Measurements from ENCODE around the gene CSNK1G1.
"Not testable (repeated sequence)": the region's sequence is repeated elsewhere in the genome, so short reads cannot be mapped to it uniquely, and the experiment has no call there.

Gene CSNK1G1

DNA sequence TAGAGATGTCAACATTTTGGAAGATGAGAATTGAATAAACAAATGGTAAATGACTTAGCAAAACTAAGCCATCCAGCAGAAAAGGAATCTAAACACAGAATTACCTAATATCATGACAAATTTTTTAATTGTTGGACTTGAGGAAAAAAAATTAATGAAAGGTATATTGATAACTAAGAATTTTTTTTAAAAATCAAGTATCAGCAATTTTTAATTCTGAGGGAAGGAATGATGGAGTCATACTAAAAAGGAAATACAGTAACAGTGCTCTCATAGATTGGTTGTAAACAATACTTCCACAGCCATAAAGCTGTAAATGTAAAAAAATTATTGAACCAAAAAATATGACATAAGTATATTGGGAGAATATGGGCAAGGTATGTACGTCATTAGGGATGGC, 68.0 kb downstream of the CSNK1G1 start:
- no peak for DNase-seq (ENCODE audit: low read depth)

- DNase-seq (ENCODE audit: low read depth) = no peak
These were observed 69.5 kb downstream of the CSNK1G1 start for GRCh38 chr15:64286473-64286872.

GRCh38 chr15:64285871-64286270, 70.1 kb downstream of the CSNK1G1 start:
- no peak for DNase-seq (ENCODE audit: low read depth)

- DNase-seq (ENCODE audit: low read depth) = no peak
These were observed 70.8 kb downstream of the CSNK1G1 start for GRCh38 chr15:64285150-64285549.

DNA sequence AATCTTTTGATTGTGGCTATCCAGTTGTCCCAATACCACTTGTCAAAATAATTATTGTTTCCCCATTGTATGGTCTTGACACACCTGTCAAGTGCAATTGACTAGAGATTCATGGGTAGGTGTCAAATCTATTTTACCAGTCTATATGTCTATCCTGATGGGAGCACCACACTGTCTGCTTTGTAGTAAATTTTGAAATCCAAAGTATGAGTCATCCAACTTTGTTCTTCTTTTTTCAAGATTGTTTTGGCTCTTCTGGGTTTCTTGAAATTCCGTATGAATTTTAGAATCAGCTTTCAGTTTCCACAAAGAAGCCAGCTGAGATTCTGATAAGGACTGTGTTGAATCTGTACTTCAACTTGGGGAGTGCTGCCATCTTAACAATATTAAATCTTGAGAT, 71.9 kb downstream of the CSNK1G1 start:
- DNase-seq (ENCODE audit: low read depth) = peak; percentile 19

GRCh38 chr15:64282701-64283100, 73.3 kb downstream of the CSNK1G1 start:
- DNase-seq (ENCODE audit: low read depth) = no peak

DNA sequence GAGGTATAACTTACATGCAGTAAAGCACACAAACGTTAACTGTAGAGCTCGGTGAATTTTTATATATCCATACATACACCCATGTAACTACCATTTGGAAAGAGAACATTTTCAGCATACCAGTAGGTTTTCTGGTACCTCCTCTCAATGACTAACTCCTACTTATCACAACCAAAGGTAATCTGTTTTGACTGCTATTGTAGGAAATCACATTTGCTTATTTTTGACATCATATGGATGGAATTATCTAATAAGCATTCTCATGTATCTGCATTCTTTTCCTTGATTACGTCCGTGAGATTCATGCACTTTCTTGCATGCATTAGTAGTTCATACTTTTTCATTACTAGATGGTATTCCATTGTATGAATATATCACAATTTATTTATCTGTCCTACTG, 76.8 kb downstream of the CSNK1G1 start:
- DNase-seq (ENCODE audit: low read depth) = no peak

DNA sequence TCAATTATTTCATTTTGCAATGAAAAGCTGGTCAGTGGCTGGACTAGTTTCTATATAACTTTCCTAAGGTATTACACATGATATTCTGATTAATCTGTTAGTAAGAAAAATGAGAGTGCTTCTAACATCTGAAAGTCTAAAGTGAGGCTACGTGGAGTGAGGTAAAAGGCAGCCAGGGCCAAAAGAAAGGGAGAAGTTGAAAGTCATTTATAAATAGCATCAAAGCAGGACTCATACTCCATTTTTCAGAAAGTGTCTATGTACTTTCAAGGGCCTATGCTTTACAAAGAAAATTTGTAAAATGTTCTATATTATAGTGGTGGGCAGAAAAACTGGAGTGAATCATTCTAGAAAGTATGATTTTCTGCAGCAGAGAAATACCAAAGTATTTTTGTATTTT, 80.0 kb downstream of the CSNK1G1 start:
- no peak for DNase-seq (ENCODE audit: low read depth)

DNA sequence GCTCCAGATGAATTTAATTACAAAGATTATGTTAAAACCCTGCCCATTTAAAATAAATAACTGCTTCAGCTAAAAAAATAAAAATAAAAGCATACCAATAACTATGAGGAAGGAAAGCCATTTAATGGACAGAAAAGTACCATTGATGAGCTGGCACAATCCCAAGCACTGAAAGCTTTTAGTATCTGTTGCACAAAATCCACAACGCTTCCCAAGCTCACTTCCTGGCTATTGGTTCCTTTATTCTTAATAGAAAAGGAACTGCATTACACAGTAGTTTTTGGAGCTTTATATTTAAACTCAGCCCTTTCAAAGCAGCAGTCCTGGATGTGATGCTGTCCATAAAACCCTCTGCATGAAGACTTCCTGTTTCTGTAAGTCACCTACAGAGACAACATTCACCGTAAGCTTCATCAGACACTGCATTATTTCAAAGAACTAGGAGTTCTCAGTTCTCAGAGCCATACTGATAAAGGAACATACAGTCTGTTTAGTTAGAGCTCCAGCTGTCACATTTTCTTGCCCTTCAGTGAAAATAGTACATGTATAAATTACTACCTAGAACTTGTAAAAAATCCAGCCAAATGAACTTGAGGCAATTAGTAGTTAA, 81.5 kb downstream of the CSNK1G1 start:
- no peak for DNase-seq (ENCODE audit: low read depth)

DNA sequence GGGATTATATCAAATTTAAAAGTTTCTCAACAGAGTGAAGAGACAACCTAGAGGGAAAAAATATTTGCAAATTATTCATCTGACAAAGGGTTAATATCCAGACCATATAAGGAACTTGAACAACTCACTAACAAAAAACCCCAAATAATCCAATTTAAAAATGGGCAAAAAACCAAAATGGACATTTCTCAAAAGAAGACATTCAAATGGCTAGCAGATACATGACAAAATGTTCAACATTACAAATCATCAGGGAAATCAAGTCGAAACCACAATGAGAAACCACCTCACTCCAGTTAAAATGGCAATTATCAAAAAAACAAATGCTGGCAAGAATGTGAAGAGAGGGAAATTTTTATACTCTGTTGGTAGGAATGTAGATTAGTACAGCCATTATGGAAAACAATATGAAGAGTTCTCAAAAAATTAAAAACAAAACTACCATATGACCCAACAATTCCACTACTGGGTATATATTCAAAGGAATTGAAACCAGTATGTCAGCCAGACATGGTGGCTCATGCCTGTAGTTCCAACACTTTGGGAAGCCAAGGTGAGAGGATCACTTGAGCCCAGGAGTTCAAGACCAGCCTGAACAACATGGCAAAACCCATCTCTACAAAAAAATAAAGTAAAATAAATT, 88.5 kb downstream of the CSNK1G1 start:
- DNase-seq (ENCODE audit: low read depth) = no peak

- DNase-seq (ENCODE audit: low read depth) = not testable (repeated sequence)
These were observed 90.8 kb downstream of the CSNK1G1 start for GRCh38 chr15:64265188-64265587.

DNA sequence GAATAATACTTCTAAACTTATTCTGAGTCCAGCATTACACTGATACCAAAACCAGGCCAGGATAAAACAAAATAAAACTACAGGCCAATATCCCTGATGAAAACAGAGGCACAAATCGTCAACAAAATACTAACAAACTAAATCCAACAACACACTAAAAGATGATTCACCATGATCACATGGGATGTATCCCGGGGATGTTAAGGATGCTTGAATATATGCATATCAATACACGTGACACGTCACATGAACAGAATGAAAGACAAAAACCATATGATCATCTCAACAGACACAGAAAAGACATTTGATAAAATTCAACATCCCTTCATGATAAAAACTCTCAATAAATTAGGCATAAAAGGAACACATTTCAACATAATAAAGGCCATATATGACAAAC, 91.5 kb downstream of the CSNK1G1 start:
- no peak for DNase-seq (ENCODE audit: low read depth)

- DNase-seq (ENCODE audit: low read depth) = no peak
These were observed 92.4 kb downstream of the CSNK1G1 start for GRCh38 chr15:64263567-64263966.

- DNase-seq (ENCODE audit: low read depth) = no peak
These were observed 99.9 kb downstream of the CSNK1G1 start for GRCh38 chr15:64256051-64256450.

DNA sequence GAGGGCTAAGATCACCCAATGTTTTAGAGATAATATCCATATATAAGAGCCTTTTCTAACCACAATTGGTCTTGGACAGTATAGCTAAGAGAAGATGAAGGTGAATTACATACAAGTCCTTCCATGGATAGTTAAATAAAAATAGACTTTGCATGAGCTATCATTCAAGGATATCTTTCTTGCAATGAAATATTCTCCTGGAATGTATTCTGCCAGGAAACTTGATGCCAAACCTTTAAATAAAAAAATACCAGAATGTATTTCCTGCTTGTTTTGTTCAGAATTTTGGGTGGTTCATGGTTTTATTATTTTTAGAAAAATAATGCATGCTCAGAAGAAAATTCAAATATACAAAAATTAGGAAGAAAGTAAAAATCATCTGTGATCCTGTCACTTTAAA, 104.3 kb downstream of the CSNK1G1 start:
- DNase-seq (ENCODE audit: low read depth) = no peak

DNA sequence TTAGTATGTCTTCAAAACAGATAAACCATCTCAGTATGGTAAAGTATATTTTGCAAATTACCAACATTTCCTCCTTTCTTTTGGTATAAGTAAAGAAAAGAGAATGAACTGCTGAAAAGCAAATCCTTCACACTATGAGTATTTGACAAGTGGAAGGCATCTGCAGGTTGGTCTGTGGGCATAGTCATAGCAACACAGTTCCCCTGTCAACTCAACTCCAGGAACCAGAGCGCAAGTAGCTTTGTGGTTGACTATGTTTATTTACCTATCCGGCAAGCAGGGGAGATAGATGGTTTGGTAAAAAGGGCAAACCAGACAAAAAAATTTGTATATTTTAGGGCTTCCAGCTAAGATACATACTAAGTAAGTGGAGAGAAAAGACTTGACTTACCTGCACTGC, 104.9 kb downstream of the CSNK1G1 start:
- no peak for DNase-seq (ENCODE audit: low read depth)

GRCh38 chr15:64249883-64250575, 105.9 kb downstream of the CSNK1G1 start:
- DNase-seq (ENCODE audit: low read depth) = no peak

DNA sequence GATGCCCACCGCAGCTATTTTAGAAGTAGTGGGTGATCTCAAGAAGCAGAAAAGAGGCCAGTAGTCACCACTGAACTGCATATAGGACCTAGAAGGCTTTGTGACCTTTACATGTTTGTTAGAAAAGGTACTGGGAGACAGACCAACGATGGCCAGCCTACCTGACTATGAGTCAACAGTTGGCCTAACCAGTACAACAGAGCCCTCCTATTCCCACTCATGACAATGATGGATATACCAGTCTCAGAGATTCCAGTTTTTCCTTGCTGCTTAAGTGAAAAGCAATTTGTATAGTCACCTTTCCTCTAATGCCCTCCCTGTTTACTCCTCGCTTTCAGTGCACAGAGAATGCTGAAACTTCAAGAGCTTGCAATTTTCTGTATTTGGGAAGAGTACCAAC, 106.6 kb downstream of the CSNK1G1 start:
- DNase-seq (ENCODE audit: low read depth) = no peak

DNA sequence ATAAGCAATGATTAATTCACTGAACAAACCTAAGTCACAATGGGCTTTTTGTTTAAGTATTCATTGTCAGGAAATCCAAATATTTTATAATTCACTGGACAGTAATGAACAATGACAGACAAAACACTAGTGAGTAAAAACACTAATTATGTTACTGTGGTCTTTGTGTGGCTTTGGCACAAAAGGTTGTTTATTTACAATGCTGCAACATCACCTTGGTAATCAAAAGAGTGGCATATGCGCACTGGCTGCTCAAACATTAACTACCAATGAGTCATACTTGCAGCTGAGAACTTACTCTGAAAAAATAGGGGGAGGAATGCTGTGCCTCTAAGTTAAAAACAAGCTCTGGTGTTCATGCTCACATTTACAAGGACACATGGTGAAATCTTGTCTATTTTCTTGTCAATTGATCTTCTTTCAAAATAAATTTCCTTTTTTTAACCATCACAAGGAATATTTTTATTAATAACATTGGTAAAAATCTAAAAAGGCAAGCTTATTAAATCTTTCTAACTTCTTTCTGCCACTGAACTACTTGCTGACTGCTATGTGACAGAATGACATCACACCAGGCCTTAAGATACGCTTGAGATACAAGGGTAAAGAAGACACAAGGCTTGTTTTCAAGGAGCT, 107.9 kb downstream of the CSNK1G1 start:
- DNase-seq (ENCODE audit: low read depth) = peak; percentile 56

DNA sequence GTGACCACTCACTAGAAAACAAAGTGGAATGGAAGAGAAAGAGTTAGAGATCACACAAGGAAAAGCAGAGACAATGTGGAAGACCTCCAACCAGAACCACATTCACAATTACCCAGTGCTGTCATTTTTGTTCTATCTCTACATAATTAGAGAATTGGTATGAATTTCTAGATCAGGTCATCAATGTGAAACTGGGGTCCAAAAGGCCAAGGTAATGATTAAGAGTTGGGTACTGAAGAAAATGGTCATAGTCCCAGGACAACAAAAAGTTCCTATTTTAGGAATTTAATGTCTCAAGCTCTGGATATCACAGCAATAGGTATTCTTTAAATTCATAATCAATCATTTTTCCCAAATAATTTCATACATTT, 108.5 kb downstream of the CSNK1G1 start:
- no peak for DNase-seq (ENCODE audit: low read depth)

- peak; percentile 78 for DNase-seq (ENCODE audit: low read depth)
These were observed 109.4 kb downstream of the CSNK1G1 start for GRCh38 chr15:64246364-64247189.

DNA sequence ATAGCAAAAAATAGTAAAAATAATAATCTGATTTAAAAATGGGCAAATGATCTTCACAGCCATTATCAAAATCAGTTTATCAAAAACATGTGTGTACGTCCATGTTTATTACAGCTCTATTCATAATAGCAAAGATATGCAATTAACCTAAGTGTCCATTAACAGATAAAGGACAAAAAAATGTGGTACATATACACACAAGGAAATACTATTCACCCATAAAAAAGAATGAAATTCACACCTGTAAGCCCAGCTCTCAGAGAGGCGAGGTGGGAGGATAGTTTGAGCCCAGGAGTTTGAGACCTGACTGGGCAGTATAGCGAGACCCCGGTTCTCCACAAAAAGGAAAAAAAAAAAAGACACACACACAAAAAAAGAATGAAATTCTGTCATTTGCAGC, 110.6 kb downstream of the CSNK1G1 start:
- DNase-seq (ENCODE audit: low read depth) = no peak
